ENCODE results near the gene NBDY. TPM values are rescaled to one million over a fixed set of nuclear protein-coding genes. Genes with fewer than 3 reads are reported as not detected.

NBDY gene
- total and polyA plus RNA-seq, 4 donors = 11.8 to 43.2 (median 22.7) TPM

DNA sequence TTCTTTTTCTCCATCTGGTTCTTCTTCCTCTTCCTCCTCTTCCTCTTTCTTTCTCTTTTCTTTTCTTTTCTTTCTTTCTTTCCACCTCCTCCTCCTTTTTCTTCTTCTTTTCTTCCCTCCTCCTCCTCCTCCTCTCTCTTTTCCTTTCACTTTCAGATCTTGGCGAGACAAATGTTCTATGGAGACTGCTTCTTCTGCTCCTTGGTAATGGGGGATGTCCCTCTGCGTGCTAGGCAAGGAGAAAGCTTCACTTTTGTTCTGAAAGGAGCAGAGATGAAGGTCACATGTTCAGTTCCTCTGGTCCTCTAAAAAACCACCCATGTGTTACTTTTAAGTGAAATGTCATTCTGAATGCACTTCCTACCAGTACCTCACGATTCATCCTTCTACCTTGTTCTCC is 33.2 kb downstream of the NBDY start:
- Histone ChIP-seq H3K4me1 (ENCODE audit: control insufficient read depth in 5 of 5, insufficient read depth in 5 of 5, low read length in 5 of 5) (peaks cover 0 to 20% (median 6%) of the 10 kb centered on the region in 5 donors), H3K27me3 (ENCODE audit: control insufficient read depth in 3 of 3, insufficient read depth in 3 of 3, low read length in 2 of 3) (peaks cover 0 to 7% (median 3%) of the 10 kb centered on the region in 3 donors), H3K36me3 (ENCODE audit: control insufficient read depth in 4 of 4, insufficient read depth in 4 of 4, low read length in 4 of 4) (no peaks in the 10 kb centered on the region), H3K4me3 (no peak overlapping the region), H3K9me3 (ENCODE audit: control insufficient read depth in 4 of 4, insufficient read depth in 3 of 4, low read length in 3 of 4) (no peaks in the 10 kb centered on the region), H3K27ac (ENCODE audit: low read depth in 1 of 2, low read length in 1 of 2) (no peak overlapping the region), H3K9ac (ENCODE audit: insufficient read depth in 1 of 2, low read length in 2 of 2) (no peak overlapping the region)
- ATAC-seq (ENCODE audit: insufficient read depth, low FRiP score) (no peak), DNase-seq (no peak)
- WGBS, 2 donors = 66 to 69% methylated on average over 2 to 3 of the region's 3 CpGs
- TF ChIP-seq, protein P1, sequence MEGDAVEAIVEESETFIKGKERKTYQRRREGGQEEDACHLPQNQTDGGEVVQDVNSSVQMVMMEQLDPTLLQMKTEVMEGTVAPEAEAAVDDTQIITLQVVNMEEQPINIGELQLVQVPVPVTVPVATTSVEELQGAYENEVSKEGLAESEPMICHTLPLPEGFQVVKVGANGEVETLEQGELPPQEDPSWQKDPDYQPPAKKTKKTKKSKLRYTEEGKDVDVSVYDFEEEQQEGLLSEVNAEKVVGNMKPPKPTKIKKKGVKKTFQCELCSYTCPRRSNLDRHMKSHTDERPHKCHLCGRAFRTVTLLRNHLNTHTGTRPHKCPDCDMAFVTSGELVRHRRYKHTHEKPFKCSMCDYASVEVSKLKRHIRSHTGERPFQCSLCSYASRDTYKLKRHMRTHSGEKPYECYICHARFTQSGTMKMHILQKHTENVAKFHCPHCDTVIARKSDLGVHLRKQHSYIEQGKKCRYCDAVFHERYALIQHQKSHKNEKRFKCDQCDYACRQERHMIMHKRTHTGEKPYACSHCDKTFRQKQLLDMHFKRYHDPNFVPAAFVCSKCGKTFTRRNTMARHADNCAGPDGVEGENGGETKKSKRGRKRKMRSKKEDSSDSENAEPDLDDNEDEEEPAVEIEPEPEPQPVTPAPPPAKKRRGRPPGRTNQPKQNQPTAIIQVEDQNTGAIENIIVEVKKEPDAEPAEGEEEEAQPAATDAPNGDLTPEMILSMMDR (IDR thresholded peaks at IDR 0.05; ENCODE audit: control extremely low read depth, extremely low read depth) = no peak

DNA sequence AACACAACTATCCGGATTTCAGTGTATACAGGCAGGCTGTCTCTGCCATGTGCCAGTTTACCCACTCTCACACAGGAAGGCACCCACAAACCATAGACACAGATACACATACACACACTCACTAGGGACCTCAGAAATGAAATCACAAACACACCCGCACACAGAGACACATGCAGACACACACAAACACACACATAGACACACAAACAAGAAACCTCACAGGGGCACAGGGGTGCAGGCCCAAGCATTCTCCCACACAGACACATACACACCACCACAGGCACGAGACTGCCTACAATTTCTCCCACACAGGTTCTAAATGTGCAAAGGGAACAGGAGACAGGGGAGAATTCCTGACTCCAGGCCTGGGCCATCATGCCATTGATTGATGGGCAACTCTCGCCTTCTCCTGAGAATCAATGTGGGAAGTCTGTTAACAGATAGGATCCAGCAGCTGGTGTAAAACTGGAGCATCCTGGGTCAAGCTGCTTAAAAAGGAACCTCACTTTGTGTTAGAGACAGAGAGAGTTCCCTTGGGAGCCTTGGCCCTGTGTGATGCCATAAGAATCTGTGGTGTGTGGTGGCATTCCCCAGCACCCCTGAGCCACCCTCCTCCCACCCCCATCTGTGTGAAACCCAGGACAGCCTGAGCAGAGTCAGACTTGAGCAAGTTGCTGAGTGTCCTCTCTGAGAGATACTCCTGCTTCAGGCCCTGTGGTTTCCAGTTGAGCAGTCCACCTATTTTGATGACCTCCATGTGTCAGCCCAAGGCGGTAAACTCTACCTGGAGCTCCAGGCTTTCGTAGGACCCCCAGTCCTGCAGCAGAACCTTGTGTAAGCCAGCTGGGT is 33.9 kb downstream of the NBDY start:
- Histone ChIP-seq H3K9me3 (ENCODE audit: control insufficient read depth in 4 of 4, insufficient read depth in 3 of 4, low read length in 3 of 4) (no peaks in the 10 kb centered on the region), H3K4me3 (no peak overlapping the region), H3K27me3 (ENCODE audit: control insufficient read depth in 3 of 3, insufficient read depth in 3 of 3, low read length in 2 of 3) (peaks cover 0 to 7% (median 3%) of the 10 kb centered on the region in 3 donors), H3K36me3 (ENCODE audit: control insufficient read depth in 4 of 4, insufficient read depth in 4 of 4, low read length in 4 of 4) (no peaks in the 10 kb centered on the region), H3K9ac (ENCODE audit: insufficient read depth in 1 of 2, low read length in 2 of 2) (peak overlapping the region in 1 of 2 donors; percentile 3), H3K27ac (ENCODE audit: low read depth in 1 of 2, low read length in 1 of 2) (no peak overlapping the region), H3K4me1 (ENCODE audit: control insufficient read depth in 5 of 5, insufficient read depth in 5 of 5, low read length in 5 of 5) (peaks cover 0 to 20% (median 6%) of the 10 kb centered on the region in 5 donors)
- ATAC-seq (ENCODE audit: insufficient read depth, low FRiP score) (no peak), DNase-seq (no peak)
- TF ChIP-seq, protein P1 (IDR thresholded peaks at IDR 0.05; ENCODE audit: control extremely low read depth, extremely low read depth) = no peak
- WGBS, 2 donors = 74 to 85% methylated on average over 6 of the region's 6 CpGs

DNA sequence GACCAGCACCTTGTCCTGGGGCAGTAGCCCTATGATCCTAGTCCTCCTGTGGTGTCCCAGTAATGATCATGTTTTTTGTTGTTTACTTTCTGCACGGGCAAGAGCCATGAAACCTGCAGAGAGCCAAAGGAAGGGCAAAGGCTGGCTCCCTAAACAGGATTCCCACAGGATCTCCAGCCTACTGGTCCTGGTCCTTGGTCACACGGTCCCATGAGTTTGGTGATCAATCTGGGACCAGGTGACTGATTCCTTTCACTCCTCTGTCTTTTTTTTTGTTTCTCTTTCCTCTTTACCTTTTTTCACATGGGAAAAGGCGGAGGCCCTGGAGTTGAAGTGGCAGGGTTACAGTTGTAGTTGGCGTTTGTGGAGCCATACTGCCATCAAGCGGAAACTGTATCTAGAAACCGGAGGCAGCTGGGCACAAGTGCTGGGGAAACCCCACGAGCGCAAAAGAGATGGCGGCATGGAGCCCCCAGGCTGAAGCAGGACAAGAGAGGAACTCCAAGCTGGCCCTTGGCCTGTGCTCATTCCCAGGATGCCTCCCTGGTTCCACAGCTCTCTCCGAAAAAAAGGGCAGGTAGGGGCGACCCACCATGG is 34.6 kb downstream of the NBDY start:
- Histone ChIP-seq H3K9me3 (ENCODE audit: control insufficient read depth in 4 of 4, insufficient read depth in 3 of 4, low read length in 3 of 4) (no peaks in the 10 kb centered on the region), H3K27me3 (ENCODE audit: control insufficient read depth in 3 of 3, insufficient read depth in 3 of 3, low read length in 2 of 3) (peaks cover 0 to 7% (median 0%) of the 10 kb centered on the region in 3 donors), H3K4me1 (ENCODE audit: control insufficient read depth in 5 of 5, insufficient read depth in 5 of 5, low read length in 5 of 5) (peaks cover 0 to 20% (median 6%) of the 10 kb centered on the region in 5 donors), H3K27ac (ENCODE audit: low read depth in 1 of 2, low read length in 1 of 2) (peak overlapping the region in 1 of 2 donors; percentile 80), H3K36me3 (ENCODE audit: control insufficient read depth in 4 of 4, insufficient read depth in 4 of 4, low read length in 4 of 4) (no peaks in the 10 kb centered on the region), H3K4me3 (peak overlapping the region; percentile 52), H3K9ac (ENCODE audit: insufficient read depth in 1 of 2, low read length in 2 of 2) (peak overlapping the region; percentile 76 to 78)
- WGBS, 2 donors = 33 to 80% methylated on average over 9 to 11 of the region's 11 CpGs
- DNase-seq (peak in 2 of 3 donors; percentile 91 to 95), ATAC-seq (ENCODE audit: insufficient read depth, low FRiP score) (peak; percentile 14)
- TF ChIP-seq, protein P1 (IDR thresholded peaks at IDR 0.05; ENCODE audit: control extremely low read depth, extremely low read depth) = peak; percentile 37

All from lung (tissue), 12 donors.